B cell (primary cell): ENCODE data around the gene EXD3. TPM values are rescaled to one million over a fixed set of nuclear protein-coding genes. Genes with fewer than 3 reads are reported as not detected.

Experiments
- ATAC-seq: fragments of 200-7000 bp; cut with Tn5 transposase; one replicate; pipeline ENCODE4 v1.10.0; 2021; ENCODE audit warnings: low read depth, mild to moderate bottlenecking, moderate number of reproducible peaks, moderate library complexity
- CTCF ChIA-PET: fragments of 350-600 bp; sonication (Branson Sonifier 250); formaldehyde crosslinking; loops from one replicate; lab custom pipeline; 2021; ENCODE audit warnings: antibody characterized with exemption, inconsistent platforms; lab: Charles Lee
- POLR2A ChIA-PET: fragments of 350-600 bp; sonication (Branson Sonifier 250); formaldehyde crosslinking; loops from one replicate; lab custom pipeline; 2021; ENCODE audit warnings: antibody characterized with exemption; lab: Charles Lee
- DNase-seq: peaks from one replicate; pipeline ENCODE4 v3.0.0; 2013
- H2AFZ ChIP-seq: 2 replicates; pipeline ENCODE4 v1.6.1; 2012; ENCODE audit warnings: mild to moderate bottlenecking, low read depth, low read length; ENCODE audit not compliant: insufficient read depth, poor library complexity, severe bottlenecking
- H3K27ac ChIP-seq, 2 donors: 1 replicate in 1 of 2; 2 replicates in 1 of 2; pipeline ENCODE4 v1.5.1; 2012 to 2013; ENCODE audit warnings: low read length in 2 of 2, mild to moderate bottlenecking in 2 of 2, moderate library complexity in 1 of 2
- H3K27me3 ChIP-seq, 4 experiments: fragments of 200-600 bp in 1 of 4; sonication (generic) in 1 of 4; replicated peaks in 1 of 4; 1 replicate in 2 of 4; 2 replicates in 2 of 4; pipeline versions ENCODE4 v1.6.1 to v1.7.0; 2013 to 2016; ENCODE audit warnings: low read length in 3 of 4, mild to moderate bottlenecking in 2 of 4, mixed read lengths in 1 of 4, moderate library complexity in 1 of 4; ENCODE audit not compliant: insufficient read depth in 4 of 4, control insufficient read depth in 3 of 4; ENCODE audit errors: control extremely low read depth in 1 of 4
- H3K36me3 ChIP-seq, 2 experiments: replicated peaks in 1 of 2; 1 replicate in 1 of 2; 2 replicates in 1 of 2; pipeline versions ENCODE4 v1.6.1 to v1.7.1; 2013; ENCODE audit warnings: low read length in 1 of 2; ENCODE audit not compliant: insufficient read depth in 2 of 2, control insufficient read depth in 1 of 2; ENCODE audit errors: control extremely low read depth in 1 of 2, extremely low read depth in 1 of 2
- H3K4me1 ChIP-seq, 2 donors: fragments of 200-600 bp in 1 of 2; sonication (generic) in 1 of 2; 1 replicate in 1 of 2; 2 replicates in 1 of 2; pipeline versions ENCODE4 v1.5.1 to v1.6.1; 2013 to 2017; ENCODE audit warnings: low read length in 2 of 2; ENCODE audit not compliant: control insufficient read depth in 2 of 2, insufficient read depth in 2 of 2
- H3K4me2 ChIP-seq: replicated peaks from 2 replicates; pipeline ENCODE3; 2012; ENCODE audit warnings: mild to moderate bottlenecking, low read depth, low read length; ENCODE audit not compliant: poor library complexity, severe bottlenecking
- H3K4me3 ChIP-seq, 5 experiments: fragments of 200-600 bp in 1 of 5; sonication (generic) in 1 of 5; 1 replicate in 3 of 5; 2 replicates in 2 of 5; pipeline versions ENCODE4 v1.5.1 to v1.7.0; 2011 to 2016; ENCODE audit warnings: low read length in 4 of 5, mild to moderate bottlenecking in 4 of 5, low read depth in 2 of 5, control low read depth in 1 of 5, moderate library complexity in 1 of 5; ENCODE audit not compliant: insufficient read depth in 1 of 5; ENCODE audit errors: control extremely low read depth in 1 of 5, extremely low read depth in 1 of 5
- H3K79me2 ChIP-seq: fragments of 200-600 bp; sonication (generic); one replicate; pipeline ENCODE4 v1.6.0; 2016; ENCODE audit warnings: low read length; ENCODE audit not compliant: control insufficient read depth, insufficient read depth
- H3K9ac ChIP-seq: fragments of 200-600 bp; sonication (generic); 2 replicates; pipeline ENCODE4 v1.6.1; 2017; ENCODE audit warnings: mild to moderate bottlenecking, low read length, moderate library complexity
- H3K9me3 ChIP-seq, 3 donors: one replicate each; pipeline versions ENCODE4 v1.6.1 to v1.7.1; 2013; ENCODE audit warnings: low read length in 2 of 3; ENCODE audit not compliant: control insufficient read depth in 2 of 3, insufficient read depth in 1 of 3; ENCODE audit errors: control extremely low read depth in 1 of 3
- H4K20me1 ChIP-seq: 2 replicates; pipeline ENCODE4 v1.6.0; 2012; ENCODE audit warnings: mild to moderate bottlenecking, low read length; ENCODE audit not compliant: insufficient read depth, control insufficient read depth, poor library complexity, severe bottlenecking
- H3K27ac Mint-ChIP-seq: one replicate; pipeline ENCODE4 v1.8.0; 2021; ENCODE audit warnings: mixed read lengths
- H3K27me3 Mint-ChIP-seq: one replicate; pipeline ENCODE4 v1.8.0; 2021; ENCODE audit warnings: mixed read lengths
- H3K4me1 Mint-ChIP-seq: one replicate; pipeline ENCODE4 v1.8.0; 2021; ENCODE audit warnings: mixed read lengths
- H3K4me3 Mint-ChIP-seq: one replicate; pipeline ENCODE4 v1.8.0; 2021; ENCODE audit warnings: mixed read lengths
- H3K9me3 Mint-ChIP-seq: one replicate; pipeline ENCODE4 v1.8.0; 2022; ENCODE audit warnings: mixed read lengths; ENCODE audit not compliant: insufficient read depth
- EZH2 ChIP-seq: IDR thresholded peaks from 2 replicates; pipeline ENCODE4 v1.6.1; 2012; ENCODE audit warnings: borderline replicate concordance, low read depth, mild to moderate bottlenecking, moderate library complexity, low read length; ENCODE audit not compliant: insufficient read depth, poor library complexity, severe bottlenecking
- WGBS: methylation state at CpG from one replicate; pipeline ENCODE4 v1.1.5; 2013; ENCODE audit warnings: missing lambda C conversion rate; ENCODE audit not compliant: insufficient coverage; 5-methylcytosine and 5-hydroxymethylcytosine counted together
- intact Hi-C: fragments of 100-400 bp; cut with micrococcal nuclease; formaldehyde crosslinking; loops from one replicate; pipeline ENCODE4 v1.10.0; 2022
- polyA plus RNA-seq: library from polyadenylated mRNA; depleted of rRNA; stranded (reverse); fragments of >200 nt; gene quantifications from 2 replicates; pipeline ENCODE4 v1.2.3, GENCODE V29; 2012
- total RNA-seq, 2 donors: library from RNA; stranded (reverse); fragments of 120-200 nt in 1 of 2; gene quantifications; 1 replicate in 1 of 2; 2 replicates in 1 of 2; pipeline versions ENCODE4 v1.2.3 to v1.2.4, GENCODE V29; 2013 to 2022
- TF ChIP-seq, protein P1 (sequence below): fragments of 200-600 bp; IDR thresholded peaks from one replicate; pipeline ENCODE4 v1.8.0; 2022; ENCODE audit warnings: antibody characterized with exemption, mild to moderate bottlenecking

Gene EXD3
- total and polyA plus RNA-seq, 2 donors (not counting 1 experiment from before 2014, with no cell fraction given) = 22.5 to 23.7 TPM

DNA sequence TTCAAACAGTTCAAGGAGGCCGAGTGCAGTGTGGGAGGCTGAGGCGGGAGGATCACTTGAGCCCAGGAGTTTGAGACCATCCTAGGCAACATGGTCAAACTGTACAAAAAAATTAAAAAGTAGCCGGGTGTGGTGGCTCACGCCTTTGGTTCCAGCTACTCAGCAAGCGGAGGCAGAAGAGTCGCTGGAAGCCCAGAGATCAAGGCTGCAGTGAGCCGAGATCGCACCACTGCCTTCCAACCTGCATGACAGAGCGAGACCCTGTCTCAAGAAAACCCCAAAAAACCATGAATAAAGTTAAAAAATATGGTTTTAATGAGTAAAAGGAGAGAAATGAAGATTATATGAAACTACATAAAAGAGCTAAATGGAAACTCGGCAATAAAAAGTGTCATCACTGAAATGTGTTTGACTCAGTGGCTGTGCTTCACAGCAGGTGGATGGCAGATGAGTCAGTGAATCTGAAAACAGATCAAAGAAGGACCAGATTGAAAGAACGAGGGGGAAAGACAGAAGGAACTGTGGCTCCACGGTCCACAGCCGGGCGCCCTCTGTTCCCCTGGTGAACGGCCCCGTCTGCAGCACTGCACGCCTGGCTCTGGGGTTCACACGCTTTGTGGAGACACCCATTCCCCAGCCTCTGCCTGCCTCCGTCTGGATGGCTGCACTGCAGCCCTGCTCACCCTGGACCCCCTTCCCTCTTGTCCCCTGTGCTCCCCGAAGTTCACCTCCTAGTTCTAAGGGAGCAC is 25.1 kb downstream of the EXD3 start:
- no peaks in the 10 kb centered on the region for H3K9me3 Mint-ChIP-seq
- H3K27ac Mint-ChIP-seq = no peak overlapping the region
- Histone ChIP-seq H3K9ac (no peak overlapping the region), H3K27me3 (no peaks in the 10 kb centered on the region), H3K4me3 (no peak overlapping the region), H3K27ac (no peak overlapping the region), H3K36me3 (no peaks in the 10 kb centered on the region), H3K79me2 (no peaks in the 10 kb centered on the region), H3K4me1 (peaks cover 9 to 17% of the 10 kb centered on the region in 2 donors), H3K4me2 (no peak overlapping the region), H2AFZ (no peak overlapping the region), H3K9me3 (peaks cover 0 to 36% (median 4%) of the 10 kb centered on the region in 3 donors), H4K20me1 (peaks cover 4% of the 10 kb centered on the region)
- ATAC-seq (no peak), DNase-seq (no peak)
- no peak overlapping the region for H3K4me3 Mint-ChIP-seq
- WGBS = 81% methylated on average over 16 of the region's 20 CpGs
- peaks cover 26% of the 10 kb centered on the region for H3K4me1 Mint-ChIP-seq
- ChIA-PET POLR2A (no interaction called here), CTCF (no interaction called here)
- intact Hi-C loops = no loop called here
- no peaks in the 10 kb centered on the region for H3K27me3 Mint-ChIP-seq
- TF ChIP-seq, protein P1, sequence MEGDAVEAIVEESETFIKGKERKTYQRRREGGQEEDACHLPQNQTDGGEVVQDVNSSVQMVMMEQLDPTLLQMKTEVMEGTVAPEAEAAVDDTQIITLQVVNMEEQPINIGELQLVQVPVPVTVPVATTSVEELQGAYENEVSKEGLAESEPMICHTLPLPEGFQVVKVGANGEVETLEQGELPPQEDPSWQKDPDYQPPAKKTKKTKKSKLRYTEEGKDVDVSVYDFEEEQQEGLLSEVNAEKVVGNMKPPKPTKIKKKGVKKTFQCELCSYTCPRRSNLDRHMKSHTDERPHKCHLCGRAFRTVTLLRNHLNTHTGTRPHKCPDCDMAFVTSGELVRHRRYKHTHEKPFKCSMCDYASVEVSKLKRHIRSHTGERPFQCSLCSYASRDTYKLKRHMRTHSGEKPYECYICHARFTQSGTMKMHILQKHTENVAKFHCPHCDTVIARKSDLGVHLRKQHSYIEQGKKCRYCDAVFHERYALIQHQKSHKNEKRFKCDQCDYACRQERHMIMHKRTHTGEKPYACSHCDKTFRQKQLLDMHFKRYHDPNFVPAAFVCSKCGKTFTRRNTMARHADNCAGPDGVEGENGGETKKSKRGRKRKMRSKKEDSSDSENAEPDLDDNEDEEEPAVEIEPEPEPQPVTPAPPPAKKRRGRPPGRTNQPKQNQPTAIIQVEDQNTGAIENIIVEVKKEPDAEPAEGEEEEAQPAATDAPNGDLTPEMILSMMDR = no peak
- no peak for TF ChIP-seq EZH2

DNA sequence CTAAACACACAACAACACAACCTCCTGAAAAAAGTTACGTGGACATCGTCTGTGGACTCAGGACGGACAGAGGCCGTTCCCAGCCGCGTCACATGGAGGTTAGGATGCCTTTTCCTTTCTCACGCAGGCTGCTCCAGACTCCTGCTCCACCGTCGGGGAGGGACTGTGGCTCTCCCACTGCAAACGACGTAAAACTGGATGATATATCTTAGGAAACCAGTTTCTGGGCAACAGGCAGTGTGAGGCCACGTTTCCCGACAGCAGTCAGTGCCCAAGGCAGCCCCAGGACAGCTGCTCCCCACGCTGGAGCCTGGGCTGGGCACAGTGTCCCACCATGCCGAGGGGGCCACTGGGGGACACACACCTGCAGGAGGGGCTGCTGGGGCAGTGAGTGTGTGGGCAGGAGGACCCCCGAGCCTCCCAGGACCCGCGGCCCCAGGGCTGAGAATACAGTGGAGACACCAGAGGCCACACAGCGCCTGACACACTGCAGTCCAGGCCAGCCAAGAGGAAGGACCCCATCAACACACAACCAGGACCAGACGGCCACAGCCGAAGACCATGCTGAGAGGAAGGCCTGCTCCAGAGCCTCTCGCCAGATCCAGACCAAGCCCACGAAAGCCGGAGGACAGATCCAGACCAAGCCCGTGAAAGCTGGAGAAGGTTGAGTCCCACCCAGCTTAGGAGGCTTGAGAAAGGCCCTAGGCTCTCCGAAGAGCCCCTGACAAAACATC is 26.2 kb downstream of the EXD3 start:
- ChIA-PET POLR2A (no interaction called here), CTCF (no interaction called here)
- Histone ChIP-seq H2AFZ (no peak overlapping the region), H3K9me3 (peaks cover 0 to 30% (median 0%) of the 10 kb centered on the region in 3 donors), H3K27ac (no peak overlapping the region), H3K79me2 (no peaks in the 10 kb centered on the region), H3K9ac (no peak overlapping the region), H3K27me3 (no peaks in the 10 kb centered on the region), H3K4me2 (no peak overlapping the region), H3K36me3 (no peaks in the 10 kb centered on the region), H3K4me1 (peaks cover 9 to 17% of the 10 kb centered on the region in 2 donors), H4K20me1 (peaks cover 4% of the 10 kb centered on the region), H3K4me3 (no peak overlapping the region)
- Mint-ChIP-seq H3K27ac (no peak overlapping the region), H3K9me3 (no peaks in the 10 kb centered on the region), H3K4me3 (no peak overlapping the region), H3K4me1 (peaks cover 18% of the 10 kb centered on the region), H3K27me3 (no peaks in the 10 kb centered on the region)
- intact Hi-C loops = no loop called here
- ATAC-seq (no peak), DNase-seq (no peak)
- TF ChIP-seq EZH2 = no peak
- TF ChIP-seq, protein P1 = no peak
- 92% methylated on average over 25 of the region's 26 CpGs for WGBS
